Islet precursor cell (in vitro differentiated cells): Measurements from ENCODE around the gene PSMA5.

ENCODE experiments used
- DNase-seq: peaks from one replicate; pipeline ENCODE4 v3.0.0-alpha.2; 2018

Gene PSMA5

DNA sequence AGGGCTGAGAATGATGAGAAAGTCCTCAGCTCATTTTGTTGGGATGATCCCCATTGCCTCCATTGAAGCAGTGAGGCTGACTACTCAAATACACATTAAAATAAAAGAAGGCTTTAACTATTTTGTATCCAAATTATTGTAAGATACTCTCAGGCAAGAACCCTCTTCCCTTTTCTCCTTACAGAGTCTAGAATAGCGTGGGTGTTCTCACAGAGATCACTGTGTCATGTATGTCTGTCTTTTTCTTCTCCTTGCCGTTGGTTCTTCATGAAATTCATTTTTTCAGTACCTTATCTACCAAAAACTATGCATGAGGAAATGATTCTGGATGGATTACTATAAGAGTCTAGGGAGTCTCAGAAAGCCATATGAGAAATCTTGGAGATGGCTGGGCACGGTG is 58.6 kb downstream of the PSMA5 start:
- DNase-seq, result no peak

DNA sequence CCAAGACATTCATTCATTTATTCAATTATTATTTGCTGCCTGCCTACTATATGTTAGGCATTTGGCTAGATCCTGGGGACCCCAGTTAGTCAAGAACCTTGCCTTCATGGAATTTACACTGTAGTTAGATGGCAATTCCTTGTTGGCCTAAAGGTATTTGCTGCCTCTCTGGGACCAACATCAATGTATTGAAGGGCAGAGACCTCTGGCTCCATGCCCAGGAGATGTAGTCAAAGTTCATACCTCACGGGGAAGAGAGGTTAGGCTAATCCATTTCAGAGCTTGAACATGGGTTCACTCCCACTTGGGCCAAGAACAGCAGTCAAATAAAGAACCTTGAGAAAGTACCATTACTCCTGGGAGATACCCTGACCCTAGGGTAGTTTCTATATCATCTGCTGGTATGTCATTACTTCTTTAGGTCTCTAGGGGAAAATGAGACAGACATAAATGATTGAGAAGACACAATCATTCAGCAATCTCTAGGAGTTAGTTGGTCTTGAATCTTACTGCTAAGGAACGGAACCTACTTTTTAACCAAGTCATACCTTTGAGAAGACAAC is 60.5 kb downstream of the PSMA5 start:
- no peak for DNase-seq

DNA sequence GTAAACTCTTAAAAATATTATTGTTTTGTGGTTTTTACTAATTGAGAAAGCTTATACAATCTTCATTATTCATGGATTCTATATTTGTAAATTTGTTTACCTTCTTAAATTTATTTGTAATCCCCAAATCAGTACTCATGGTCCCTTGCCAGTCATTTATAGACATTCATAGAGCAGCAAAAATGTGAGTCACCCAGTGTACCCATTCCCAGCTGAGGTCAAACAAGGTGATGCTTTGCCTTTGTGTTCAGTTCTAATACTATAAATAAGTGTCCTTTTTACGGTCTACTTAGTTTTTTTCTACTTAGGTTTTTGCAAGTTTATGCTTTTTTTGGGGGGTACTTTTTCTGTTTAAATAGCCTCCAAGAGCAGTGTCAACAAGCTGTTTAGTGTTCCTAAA is 64.6 kb downstream of the PSMA5 start:
- DNase-seq, result no peak

DNA sequence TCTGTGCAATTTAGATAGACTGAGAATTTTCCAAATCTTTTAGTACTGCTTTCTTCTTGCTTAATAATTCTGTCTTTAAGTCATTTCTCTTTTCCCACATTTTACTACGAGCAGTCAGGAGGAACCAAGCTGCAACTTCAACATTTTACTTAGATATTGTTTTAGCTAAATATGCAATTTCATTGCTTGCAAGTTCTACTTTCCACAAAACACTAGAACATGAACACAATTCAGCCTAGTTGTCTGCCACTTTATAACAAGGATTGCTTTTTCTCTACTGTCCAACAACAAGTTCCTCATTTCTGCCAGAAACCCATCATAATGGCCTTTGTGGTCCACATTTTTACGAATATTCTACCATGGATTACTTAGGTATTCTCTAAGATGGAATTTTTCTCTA is 65.2 kb downstream of the PSMA5 start:
- no peak for DNase-seq

DNA sequence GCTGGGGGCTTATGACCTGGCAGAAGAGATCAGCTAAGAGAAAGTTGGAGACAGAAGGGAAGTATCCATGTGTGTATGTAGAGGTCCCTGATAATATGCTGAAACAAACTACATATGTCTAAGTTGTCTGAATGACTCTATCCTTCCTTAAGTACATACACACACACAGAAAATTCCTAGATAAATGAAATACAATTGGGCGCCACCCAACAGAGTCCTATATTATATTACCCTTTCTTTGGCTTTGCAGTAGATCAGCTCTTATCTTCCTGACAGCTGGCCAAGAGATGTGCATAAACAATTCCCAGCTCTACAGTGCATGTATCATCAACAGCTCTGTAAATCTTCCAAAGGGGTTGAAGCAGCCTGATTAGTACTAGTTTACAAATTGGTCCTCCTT is 68.6 kb downstream of the PSMA5 start:
- DNase-seq, result no peak

DNA sequence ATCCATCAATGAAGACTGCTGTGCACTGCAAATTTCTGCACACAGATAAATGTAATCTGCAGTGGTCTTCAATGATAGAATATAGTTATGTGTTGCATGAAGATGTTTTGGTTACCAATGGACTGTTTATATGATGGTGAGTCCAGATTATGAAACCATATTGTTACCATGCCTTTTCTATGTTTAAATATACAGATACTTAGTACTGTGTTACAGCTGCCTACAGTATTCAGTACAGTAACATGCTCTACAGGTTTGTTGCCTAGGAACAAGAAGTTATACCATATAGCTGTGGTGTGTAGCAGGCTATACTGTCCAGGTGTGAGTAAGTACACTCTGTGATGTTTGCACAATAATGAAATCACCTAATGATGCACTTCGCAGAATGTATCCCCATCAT is 69.3 kb downstream of the PSMA5 start:
- no peak for DNase-seq

DNA sequence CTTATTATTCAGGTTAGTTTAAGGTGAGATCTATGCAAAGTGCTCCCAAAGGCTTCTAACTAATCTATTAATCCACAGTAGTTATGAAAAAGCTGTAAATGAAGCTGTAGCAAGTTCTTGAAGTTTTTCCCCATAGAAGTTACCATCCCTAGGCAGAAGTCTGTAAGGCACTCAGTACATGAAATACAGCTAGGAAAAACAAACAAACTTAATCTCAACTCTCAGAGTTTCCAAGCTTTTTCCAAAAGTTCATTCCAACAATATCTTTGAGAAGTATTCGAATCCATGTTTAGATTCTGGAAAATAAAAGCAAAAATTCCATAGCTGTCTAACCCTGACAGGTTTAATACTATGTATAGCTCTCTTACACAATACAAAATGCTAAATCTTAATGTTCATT is 69.7 kb downstream of the PSMA5 start:
- no peak for DNase-seq

DNA sequence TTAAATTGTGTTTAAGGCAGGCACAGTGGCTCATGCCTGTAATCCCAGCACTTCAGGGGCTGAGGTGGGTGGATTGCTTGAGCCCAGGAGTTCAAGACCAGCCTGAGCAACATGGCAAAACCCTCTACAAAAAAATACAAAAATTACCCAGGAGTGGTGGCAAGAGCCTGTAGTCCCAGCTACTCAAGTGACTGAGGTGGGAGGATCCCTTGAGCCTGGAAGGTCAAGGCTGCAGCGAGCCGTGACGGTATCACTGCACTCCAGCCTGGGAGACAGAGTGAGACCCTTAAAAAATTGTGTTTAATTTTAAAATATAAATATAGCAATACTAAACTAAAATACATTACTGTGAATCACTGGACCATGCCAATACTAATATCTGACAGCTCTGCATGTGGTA is 71.3 kb downstream of the PSMA5 start:
- no peak for DNase-seq

DNA sequence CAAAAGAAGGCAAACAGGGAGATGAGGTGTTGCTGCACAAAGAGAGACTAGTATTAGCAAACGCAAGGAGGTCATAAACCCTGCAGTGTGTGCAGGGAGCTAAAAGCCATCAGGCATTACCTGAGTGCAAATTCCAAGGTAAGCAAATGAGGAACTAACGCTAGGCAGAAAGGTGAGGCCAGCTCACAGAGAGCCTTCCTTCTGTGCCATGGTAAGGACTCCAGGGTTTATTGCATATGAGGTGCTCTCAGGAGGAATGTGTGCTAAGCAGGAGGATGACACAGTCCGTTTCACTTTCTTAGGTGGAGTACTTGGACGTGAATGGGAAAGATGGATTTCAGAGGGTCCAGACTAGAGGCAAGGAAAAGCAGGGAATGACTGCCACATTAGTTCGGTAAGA is 74.8 kb downstream of the PSMA5 start:
- DNase-seq, result no peak

DNA sequence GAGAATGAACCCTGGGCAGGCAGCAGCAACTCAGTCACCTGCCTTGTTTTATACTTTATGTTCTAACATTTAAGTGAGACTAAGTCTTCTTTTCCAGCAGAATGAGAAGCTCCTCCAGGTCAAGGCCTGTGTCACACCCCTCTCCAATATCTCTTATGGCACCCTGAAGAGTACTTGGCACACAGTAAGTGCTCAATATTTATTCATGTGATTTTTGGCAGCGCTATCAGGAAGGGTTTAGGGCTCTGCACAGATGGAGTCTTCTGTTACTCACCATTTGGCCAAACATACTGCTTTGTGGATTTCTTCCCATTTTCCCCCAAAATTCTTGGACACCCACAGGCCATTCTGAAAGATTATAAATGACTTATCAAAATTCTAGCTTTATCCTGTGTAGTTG is 75.6 kb downstream of the PSMA5 start:
- DNase-seq, result no peak

DNA sequence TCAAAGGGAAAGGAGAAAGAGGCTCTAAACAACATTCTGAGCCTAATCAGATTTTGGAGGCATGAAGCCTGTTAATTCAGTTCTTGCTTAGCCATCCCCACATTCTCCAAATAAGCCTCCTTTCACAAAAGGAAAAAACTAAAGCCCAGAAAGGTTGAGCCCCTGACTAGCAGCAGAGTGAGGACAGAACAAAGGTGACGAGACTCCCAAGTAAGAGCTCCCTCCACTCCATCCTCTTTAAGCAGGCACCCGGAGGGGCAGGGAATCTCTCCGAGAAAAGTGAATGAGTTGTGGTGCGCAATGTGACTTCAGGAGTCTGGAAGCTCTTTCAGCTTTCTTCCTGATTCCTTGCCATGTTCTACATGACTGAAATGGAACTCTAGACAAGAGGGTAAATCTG is 76.1 kb downstream of the PSMA5 start:
- no peak for DNase-seq
